HG03039 (cell line): ENCODE measurements around the gene MGLL.
"Not testable (repeated sequence)": the region's sequence is repeated elsewhere in the genome, so short reads cannot be mapped to it uniquely, and the experiment has no call there.

ENCODE experiments used
- ATAC-seq: cut with Tn5 transposase; IDR thresholded peaks from one replicate; pipeline ENCODE4 v1.9.1; 2021; ENCODE audit warnings: mild to moderate bottlenecking, moderate library complexity; ENCODE audit not compliant: unreplicated experiment

Gene MGLL

DNA sequence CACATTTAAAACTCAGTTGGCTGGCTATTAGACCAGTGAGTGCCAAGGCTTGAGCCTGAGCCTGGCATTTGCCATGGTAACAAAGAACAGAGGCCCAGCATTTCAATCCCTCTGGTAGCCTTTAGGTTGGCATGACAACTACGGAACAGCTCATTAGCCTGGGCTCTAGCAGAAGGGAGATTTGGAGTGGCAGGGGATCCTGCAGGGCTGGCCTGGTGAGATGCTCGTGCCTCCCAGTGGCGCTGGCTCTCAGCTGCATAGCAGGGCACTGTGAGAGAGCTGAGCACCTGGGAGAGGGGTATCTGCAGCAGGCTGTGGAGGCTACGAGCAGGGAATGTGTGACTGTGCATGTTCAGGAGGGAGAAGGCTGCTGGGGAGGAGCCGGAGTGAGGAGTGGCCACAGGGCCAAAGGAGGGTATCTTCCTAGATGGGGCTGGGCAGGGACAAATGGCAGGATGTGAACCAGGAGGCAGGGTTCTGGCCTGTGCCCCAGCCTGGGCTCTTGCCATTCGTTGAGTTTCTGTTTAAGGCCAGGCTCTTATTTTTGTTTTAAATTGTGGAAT, 155.1 kb downstream of the MGLL start:
- no peak for ATAC-seq

DNA sequence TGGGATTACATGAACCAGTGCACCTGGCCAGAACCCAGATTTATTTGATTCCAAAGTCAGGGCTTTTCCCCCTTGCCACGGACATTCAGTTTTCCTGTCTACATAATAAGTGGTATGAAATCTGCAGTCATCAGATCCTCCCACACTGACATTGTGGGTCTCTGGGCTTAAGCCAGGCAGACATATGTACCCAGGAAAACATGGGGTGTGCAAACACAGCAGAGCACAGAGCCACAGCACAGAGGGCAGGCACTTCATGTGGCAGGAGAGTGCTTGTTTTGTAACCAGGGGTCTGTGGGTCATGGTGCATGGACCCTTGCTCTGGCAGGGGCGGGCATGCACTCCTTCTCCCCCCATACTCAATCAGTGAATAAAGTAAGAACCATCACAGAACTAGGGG, 155.6 kb downstream of the MGLL start:
- no peak for ATAC-seq

GRCh38 chr3:127665586-127665985, 156.7 kb downstream of the MGLL start:
- ATAC-seq: no peak

GRCh38 chr3:127665165-127665564, 157.2 kb downstream of the MGLL start:
- no peak for ATAC-seq

DNA sequence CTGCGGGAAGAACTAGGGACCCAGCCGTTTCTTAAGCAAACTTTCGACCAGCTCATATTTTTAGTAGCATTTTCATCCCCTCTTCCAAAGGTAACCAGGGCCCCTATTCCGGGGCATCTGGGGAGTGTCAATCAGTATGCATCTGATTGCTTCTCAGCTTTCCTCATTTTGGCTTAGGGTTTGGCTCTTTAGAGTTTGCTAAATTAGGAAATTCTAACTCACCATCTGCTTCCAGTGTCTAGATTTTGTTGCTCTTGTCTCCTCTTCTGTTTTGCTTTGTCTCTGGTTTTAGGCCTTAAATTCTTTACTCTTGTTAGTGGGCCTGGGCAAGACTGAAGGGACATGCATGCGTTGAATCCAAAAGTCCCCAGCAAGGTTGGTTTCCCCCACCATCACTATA, 159.2 kb downstream of the MGLL start:
- ATAC-seq: no peak

- ATAC-seq: no peak
These were observed 160.3 kb downstream of the MGLL start for GRCh38 chr3:127662001-127662469.

GRCh38 chr3:127661600-127661999, 160.7 kb downstream of the MGLL start:
- ATAC-seq: no peak

DNA sequence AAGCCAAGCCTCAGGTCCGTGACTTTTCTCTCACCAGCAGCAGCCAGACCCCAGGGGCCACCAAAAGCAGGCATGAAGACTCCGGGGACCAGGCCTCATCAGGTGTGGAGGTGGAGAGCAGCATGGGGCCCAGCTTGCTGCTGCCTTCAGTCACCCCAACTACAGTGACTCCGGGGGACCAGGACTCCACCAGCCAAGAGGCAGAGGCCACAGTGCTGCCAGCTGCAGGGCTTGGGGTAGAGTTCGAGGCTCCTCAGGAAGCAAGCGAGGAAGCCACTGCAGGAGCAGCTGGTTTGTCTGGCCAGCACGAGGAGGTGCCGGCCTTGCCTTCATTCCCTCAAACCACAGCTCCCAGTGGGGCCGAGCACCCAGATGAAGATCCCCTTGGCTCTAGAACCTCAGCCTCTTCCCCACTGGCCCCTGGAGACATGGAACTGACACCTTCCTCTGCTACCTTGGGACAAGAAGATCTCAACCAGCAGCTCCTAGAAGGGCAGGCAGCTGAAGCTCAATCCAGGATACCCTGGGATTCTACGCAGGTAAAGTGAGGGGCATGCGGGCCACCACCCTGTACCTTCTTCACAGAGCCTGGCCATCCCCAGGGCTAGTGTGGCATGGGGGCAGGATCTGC, 161.6 kb downstream of the MGLL start:
- no peak for ATAC-seq

- ATAC-seq: no peak
These were observed 164.1 kb downstream of the MGLL start for GRCh38 chr3:127658234-127658633.

- ATAC-seq: no peak
These were observed 165.4 kb downstream of the MGLL start for GRCh38 chr3:127656906-127657305.

DNA sequence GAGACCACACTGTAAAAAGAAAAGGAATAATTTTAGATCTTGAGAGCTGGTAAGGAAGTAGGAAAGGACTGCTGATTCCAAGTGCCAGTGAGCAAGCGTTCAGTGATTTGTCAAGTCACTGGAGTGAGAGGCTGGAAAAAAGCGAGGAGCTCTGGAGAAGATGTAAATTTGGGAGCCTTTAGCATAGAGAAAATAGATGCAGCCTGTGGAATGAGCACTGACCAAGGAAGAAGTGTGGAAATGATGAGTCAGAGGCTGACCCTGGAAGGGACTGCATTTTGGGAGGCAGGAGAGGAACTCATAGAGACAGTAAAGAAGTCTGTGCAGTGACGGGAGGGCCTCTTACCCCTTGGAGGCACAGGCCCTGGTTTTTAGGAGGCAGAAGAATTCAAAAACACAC, 166.7 kb downstream of the MGLL start:
- no peak for ATAC-seq

DNA sequence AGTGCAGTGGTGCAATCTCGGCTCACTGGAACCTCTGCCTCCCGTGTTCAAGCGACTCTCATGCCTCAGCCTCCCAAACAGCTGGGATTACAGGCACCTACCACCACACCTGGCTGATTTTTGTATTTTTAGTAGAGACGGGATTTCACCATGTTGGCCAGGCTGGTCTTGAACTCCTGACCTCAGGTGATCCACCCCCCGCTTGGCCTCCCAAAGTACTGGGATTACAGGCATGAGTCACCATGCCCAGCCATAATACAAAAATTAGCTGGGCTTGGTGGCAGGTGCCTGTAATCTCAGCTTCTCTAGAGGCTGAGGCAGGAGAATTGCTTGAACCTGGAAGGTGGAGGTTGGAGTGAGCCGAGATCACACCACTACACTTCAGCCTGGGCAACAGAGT, 167.3 kb downstream of the MGLL start:
- ATAC-seq: not testable (repeated sequence)

DNA sequence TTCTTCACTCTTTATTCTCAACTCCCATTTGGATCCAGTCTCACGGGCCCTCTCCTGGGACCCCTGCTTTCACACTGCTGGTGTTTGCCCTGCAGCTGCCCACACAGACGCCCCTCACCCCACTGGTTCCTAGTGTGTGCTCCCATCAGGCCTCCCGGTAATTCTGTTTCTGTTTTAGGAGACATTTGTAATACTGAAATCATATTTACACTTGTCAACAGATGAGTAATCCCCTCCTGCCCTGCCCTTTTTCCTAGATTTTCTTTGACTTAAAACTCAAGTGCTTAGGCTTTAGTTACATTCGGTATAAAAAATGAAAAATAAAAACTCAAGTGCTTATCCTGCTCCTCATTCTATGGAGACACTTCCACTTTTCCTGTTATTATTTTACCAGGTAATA, 167.9 kb downstream of the MGLL start:
- no peak for ATAC-seq

- no peak for ATAC-seq
These were observed 169.9 kb downstream of the MGLL start for GRCh38 chr3:127652246-127652995.

DNA sequence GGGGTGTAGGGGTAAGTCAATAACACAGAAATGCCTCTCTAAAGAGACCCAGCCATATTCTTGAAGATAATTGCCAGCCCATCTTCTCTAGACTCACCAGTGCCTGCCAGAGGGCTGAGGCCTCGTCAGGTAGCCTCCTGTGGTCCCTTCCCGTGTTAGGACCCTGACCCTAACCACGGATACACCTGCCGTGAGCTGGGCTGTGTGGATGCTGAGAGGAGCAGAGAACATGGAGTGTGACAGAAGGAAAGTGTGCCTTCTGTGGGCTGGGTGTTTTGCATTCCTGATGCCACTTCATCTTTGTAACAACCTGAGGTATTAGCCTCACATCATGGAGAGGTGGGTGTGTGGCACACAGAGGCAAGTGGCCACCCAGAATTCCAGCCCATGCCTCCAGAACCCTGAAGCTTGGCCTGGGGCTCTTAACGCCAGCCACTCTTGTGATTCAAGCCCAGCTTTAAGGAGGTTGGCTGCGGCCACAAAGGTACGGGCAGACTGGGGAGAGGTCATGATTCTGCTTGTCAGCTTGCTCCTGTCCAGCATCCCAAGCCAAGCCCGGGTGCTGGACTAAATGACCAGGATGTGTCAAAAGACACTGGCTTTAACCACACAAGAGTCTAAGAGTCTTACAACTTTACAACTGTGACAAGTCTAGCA, 170.7 kb downstream of the MGLL start:
- ATAC-seq: no peak

GRCh38 chr3:127650236-127650635, 172.1 kb downstream of the MGLL start:
- no peak for ATAC-seq

DNA sequence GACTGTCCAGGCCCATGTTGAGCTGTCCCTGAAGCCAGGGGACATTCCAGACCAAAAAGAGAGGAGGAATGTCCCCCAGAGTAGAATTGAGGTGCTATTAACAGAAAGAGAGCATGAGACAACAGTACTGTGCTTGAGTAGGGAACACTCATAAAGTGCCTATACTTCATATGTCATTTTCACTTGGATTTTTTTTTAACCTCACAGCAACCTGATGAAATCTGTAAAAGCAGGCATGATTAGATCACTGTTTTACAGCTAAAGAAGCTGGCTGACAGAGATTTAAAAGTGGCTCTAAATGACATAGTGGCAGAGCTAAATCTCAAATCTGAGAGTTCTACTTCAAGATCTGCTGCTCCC, 174.5 kb downstream of the MGLL start:
- ATAC-seq: no peak

- no peak for ATAC-seq
These were observed 175.0 kb downstream of the MGLL start for GRCh38 chr3:127647166-127647844.

DNA sequence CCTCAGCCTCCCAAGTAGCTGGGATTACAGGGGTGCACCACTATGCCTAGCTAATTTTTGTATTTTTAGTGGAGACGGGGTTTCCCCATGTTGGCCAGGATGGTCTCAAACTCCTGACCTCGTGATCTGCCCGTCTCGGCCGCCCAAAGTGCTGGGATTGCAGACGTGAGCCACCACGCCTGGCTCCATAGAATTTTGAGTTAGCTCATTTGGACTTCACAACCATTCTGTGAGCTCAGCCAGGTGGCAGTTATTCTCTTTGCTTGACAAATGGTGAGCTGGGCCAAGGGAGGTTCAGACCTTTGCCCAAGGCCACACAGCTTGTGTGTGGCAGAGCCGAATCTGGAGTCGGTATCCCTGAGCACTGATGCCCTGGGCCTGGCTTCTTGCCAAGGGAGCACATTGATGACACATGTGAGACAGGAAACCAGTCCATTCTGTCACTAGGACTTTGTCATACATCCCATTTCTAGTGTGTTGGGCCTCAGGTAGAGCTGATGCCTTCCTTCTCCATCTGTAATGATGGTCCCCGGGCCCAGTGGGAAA, 175.7 kb downstream of the MGLL start:
- ATAC-seq: no peak

DNA sequence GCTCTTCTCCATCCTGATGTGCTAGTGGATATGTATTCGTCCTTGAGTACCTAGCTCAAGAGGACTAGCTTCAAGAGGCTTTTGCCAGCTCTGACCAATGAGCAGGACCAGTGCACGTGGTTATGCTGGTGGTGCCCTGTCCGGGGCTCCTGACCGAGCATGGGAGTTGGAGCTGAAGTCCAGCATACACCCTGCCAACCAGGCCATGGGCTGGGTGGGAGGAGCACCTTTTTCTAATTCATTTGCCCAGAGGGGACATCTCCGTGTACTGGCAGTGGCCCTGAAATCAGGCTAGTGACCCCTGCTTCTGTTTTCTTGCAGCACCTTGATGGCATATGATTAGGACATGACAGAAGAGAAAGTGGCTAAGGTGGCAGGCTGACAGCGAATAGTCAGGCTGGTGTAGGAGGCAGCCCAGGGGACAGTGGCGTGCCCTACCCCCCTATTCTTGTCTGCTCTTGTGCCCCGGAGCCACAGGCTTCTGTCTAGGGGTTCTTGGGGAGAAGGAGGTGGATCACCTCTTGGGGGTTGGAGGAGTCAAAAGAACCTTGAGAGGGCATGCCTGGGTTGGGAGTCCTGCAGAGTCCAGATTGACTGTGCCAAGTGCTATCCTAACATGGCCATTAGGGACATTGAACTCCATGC, 176.8 kb downstream of the MGLL start:
- ATAC-seq: no peak
